Measurements from ENCODE around the gene MLLT1.

The MLLT1 gene

GRCh38 chr19:6267552-6268381 lies 12.0 kb downstream of the MLLT1 start:
- H3K27ac ChIP-seq (ENCODE audit: low read length), result no peak overlapping the region
- peaks cover 13 to 14% of the 10 kb centered on the region in 2 donors for H3K36me3 ChIP-seq (ENCODE audit: control insufficient read depth in 1 of 2, insufficient read depth in 2 of 2, low read length in 2 of 2)
- peaks cover 18 to 45% of the 10 kb centered on the region in 2 donors for H3K4me1 ChIP-seq (ENCODE audit: control insufficient read depth in 1 of 2, insufficient read depth in 2 of 2, low read length in 2 of 2)

GRCh38 chr19:6264803-6265202 lies 15.0 kb downstream of the MLLT1 start:
- Histone ChIP-seq H3K9me3 (ENCODE audit: control insufficient read depth in 1 of 2, low read length in 2 of 2) (no peaks in the 10 kb centered on the region), H3K27me3 (ENCODE audit: low read depth, low read length) (no peaks in the 10 kb centered on the region), H3K36me3 (ENCODE audit: control insufficient read depth in 1 of 2, insufficient read depth in 2 of 2, low read length in 2 of 2) (peaks cover 10 to 21% of the 10 kb centered on the region in 2 donors), H3K27ac (ENCODE audit: low read length) (no peak overlapping the region), H3K4me1 (ENCODE audit: control insufficient read depth in 1 of 2, insufficient read depth in 2 of 2, low read length in 2 of 2) (peaks cover 0 to 23% of the 10 kb centered on the region in 2 donors), H3K4me3 (ENCODE audit: low read depth in 1 of 2, low read length in 2 of 2) (no peak overlapping the region)

More at GRCh38 chr19:6267552-6268381, 12.0 kb downstream of the MLLT1 start:
- no peak overlapping the region for H3K4me3 ChIP-seq (ENCODE audit: low read depth in 1 of 2, low read length in 2 of 2)
- no peaks in the 10 kb centered on the region for H3K9me3 ChIP-seq (ENCODE audit: control insufficient read depth in 1 of 2, low read length in 2 of 2)
- H3K27me3 ChIP-seq (ENCODE audit: low read depth, low read length), result no peaks in the 10 kb centered on the region

- H3K27ac ChIP-seq (ENCODE audit: low read length), result no peak overlapping the region
- H3K27me3 ChIP-seq (ENCODE audit: low read depth, low read length), result no peaks in the 10 kb centered on the region
- H3K4me1 ChIP-seq (ENCODE audit: control insufficient read depth in 1 of 2, insufficient read depth in 2 of 2, low read length in 2 of 2), result peaks cover 5 to 31% of the 10 kb centered on the region in 2 donors
- H3K4me3 ChIP-seq (ENCODE audit: low read depth in 1 of 2, low read length in 2 of 2), result no peak overlapping the region
- H3K9me3 ChIP-seq (ENCODE audit: control insufficient read depth in 1 of 2, low read length in 2 of 2), result no peaks in the 10 kb centered on the region
- H3K36me3 ChIP-seq (ENCODE audit: control insufficient read depth in 1 of 2, insufficient read depth in 2 of 2, low read length in 2 of 2), result peaks cover 7 to 20% of the 10 kb centered on the region in 2 donors
These were observed 15.9 kb downstream of the MLLT1 start for GRCh38 chr19:6263735-6264444.

GRCh38 chr19:6263306-6263705 lies 16.5 kb downstream of the MLLT1 start:
- Histone ChIP-seq H3K4me3 (ENCODE audit: low read depth in 1 of 2, low read length in 2 of 2) (no peak overlapping the region), H3K4me1 (ENCODE audit: control insufficient read depth in 1 of 2, insufficient read depth in 2 of 2, low read length in 2 of 2) (peaks cover 5 to 35% of the 10 kb centered on the region in 2 donors), H3K36me3 (ENCODE audit: control insufficient read depth in 1 of 2, insufficient read depth in 2 of 2, low read length in 2 of 2) (peaks cover 6 to 25% of the 10 kb centered on the region in 2 donors), H3K9me3 (ENCODE audit: control insufficient read depth in 1 of 2, low read length in 2 of 2) (no peaks in the 10 kb centered on the region), H3K27me3 (ENCODE audit: low read depth, low read length) (no peaks in the 10 kb centered on the region), H3K27ac (ENCODE audit: low read length) (no peak overlapping the region)

GRCh38 chr19:6262519-6262918 lies 17.3 kb downstream of the MLLT1 start:
- Histone ChIP-seq H3K27me3 (ENCODE audit: low read depth, low read length) (no peaks in the 10 kb centered on the region), H3K4me1 (ENCODE audit: control insufficient read depth in 1 of 2, insufficient read depth in 2 of 2, low read length in 2 of 2) (peaks cover 5 to 41% of the 10 kb centered on the region in 2 donors), H3K27ac (ENCODE audit: low read length) (no peak overlapping the region), H3K4me3 (ENCODE audit: low read depth in 1 of 2, low read length in 2 of 2) (no peak overlapping the region), H3K36me3 (ENCODE audit: control insufficient read depth in 1 of 2, insufficient read depth in 2 of 2, low read length in 2 of 2) (peaks cover 7 to 30% of the 10 kb centered on the region in 2 donors), H3K9me3 (ENCODE audit: control insufficient read depth in 1 of 2, low read length in 2 of 2) (no peaks in the 10 kb centered on the region)

GRCh38 chr19:6261883-6262282 lies 17.9 kb downstream of the MLLT1 start:
- H3K9me3 ChIP-seq (ENCODE audit: control insufficient read depth in 1 of 2, low read length in 2 of 2), result no peaks in the 10 kb centered on the region
- H3K27me3 ChIP-seq (ENCODE audit: low read depth, low read length), result no peaks in the 10 kb centered on the region
- H3K4me3 ChIP-seq (ENCODE audit: low read depth in 1 of 2, low read length in 2 of 2), result no peak overlapping the region
- peaks cover 7 to 30% of the 10 kb centered on the region in 2 donors for H3K36me3 ChIP-seq (ENCODE audit: control insufficient read depth in 1 of 2, insufficient read depth in 2 of 2, low read length in 2 of 2)
- no peak overlapping the region for H3K27ac ChIP-seq (ENCODE audit: low read length)
- H3K4me1 ChIP-seq (ENCODE audit: control insufficient read depth in 1 of 2, insufficient read depth in 2 of 2, low read length in 2 of 2), result peaks cover 5 to 41% of the 10 kb centered on the region in 2 donors

- Histone ChIP-seq H3K36me3 (ENCODE audit: control insufficient read depth in 1 of 2, insufficient read depth in 2 of 2, low read length in 2 of 2) (peaks cover 7 to 30% of the 10 kb centered on the region in 2 donors), H3K4me3 (ENCODE audit: low read depth in 1 of 2, low read length in 2 of 2) (no peak overlapping the region), H3K27me3 (ENCODE audit: low read depth, low read length) (no peaks in the 10 kb centered on the region), H3K27ac (ENCODE audit: low read length) (no peak overlapping the region), H3K4me1 (ENCODE audit: control insufficient read depth in 1 of 2, insufficient read depth in 2 of 2, low read length in 2 of 2) (peaks cover 5 to 41% of the 10 kb centered on the region in 2 donors), H3K9me3 (ENCODE audit: control insufficient read depth in 1 of 2, low read length in 2 of 2) (no peaks in the 10 kb centered on the region)
These were observed 18.7 kb downstream of the MLLT1 start for GRCh38 chr19:6260912-6261650.

GRCh38 chr19:6260376-6260775 lies 19.4 kb downstream of the MLLT1 start:
- no peak overlapping the region for H3K4me3 ChIP-seq (ENCODE audit: low read depth in 1 of 2, low read length in 2 of 2)
- H3K9me3 ChIP-seq (ENCODE audit: control insufficient read depth in 1 of 2, low read length in 2 of 2), result no peaks in the 10 kb centered on the region
- H3K27me3 ChIP-seq (ENCODE audit: low read depth, low read length), result no peaks in the 10 kb centered on the region
- H3K27ac ChIP-seq (ENCODE audit: low read length), result no peak overlapping the region
- peaks cover 5 to 41% of the 10 kb centered on the region in 2 donors for H3K4me1 ChIP-seq (ENCODE audit: control insufficient read depth in 1 of 2, insufficient read depth in 2 of 2, low read length in 2 of 2)
- peaks cover 7 to 30% of the 10 kb centered on the region in 2 donors for H3K36me3 ChIP-seq (ENCODE audit: control insufficient read depth in 1 of 2, insufficient read depth in 2 of 2, low read length in 2 of 2)

GRCh38 chr19:6259312-6259861 lies 20.4 kb downstream of the MLLT1 start:
- Histone ChIP-seq H3K9me3 (ENCODE audit: control insufficient read depth in 1 of 2, low read length in 2 of 2) (no peaks in the 10 kb centered on the region), H3K4me3 (ENCODE audit: low read depth in 1 of 2, low read length in 2 of 2) (no peak overlapping the region), H3K4me1 (ENCODE audit: control insufficient read depth in 1 of 2, insufficient read depth in 2 of 2, low read length in 2 of 2) (peaks cover 5 to 41% of the 10 kb centered on the region in 2 donors), H3K27me3 (ENCODE audit: low read depth, low read length) (no peaks in the 10 kb centered on the region), H3K27ac (ENCODE audit: low read length) (no peak overlapping the region), H3K36me3 (ENCODE audit: control insufficient read depth in 1 of 2, insufficient read depth in 2 of 2, low read length in 2 of 2) (peaks cover 7 to 30% of the 10 kb centered on the region in 2 donors)

GRCh38 chr19:6258812-6259311 lies 20.9 kb downstream of the MLLT1 start:
- Histone ChIP-seq H3K36me3 (ENCODE audit: control insufficient read depth in 1 of 2, insufficient read depth in 2 of 2, low read length in 2 of 2) (peaks cover 7 to 30% of the 10 kb centered on the region in 2 donors), H3K27ac (ENCODE audit: low read length) (no peak overlapping the region), H3K27me3 (ENCODE audit: low read depth, low read length) (no peaks in the 10 kb centered on the region), H3K4me1 (ENCODE audit: control insufficient read depth in 1 of 2, insufficient read depth in 2 of 2, low read length in 2 of 2) (peaks cover 5 to 35% of the 10 kb centered on the region in 2 donors), H3K9me3 (ENCODE audit: control insufficient read depth in 1 of 2, low read length in 2 of 2) (no peaks in the 10 kb centered on the region), H3K4me3 (ENCODE audit: low read depth in 1 of 2, low read length in 2 of 2) (no peak overlapping the region)
